Measurements from ENCODE around the gene BICDL2.
"Not testable (repeated sequence)": the region's sequence is repeated elsewhere in the genome, so short reads cannot be mapped to it uniquely, and the experiment has no call there.

The BICDL2 gene

GRCh38 chr16:3053330-3053710 is 16.6 kb upstream of the BICDL2 start:
- no CpG with 5 or more reads among the region's 13 CpGs for WGBS (ENCODE audit: extremely low coverage, insufficient coverage, insufficient read length)
- not testable (repeated sequence) for H4K91ac ChIP-seq (ENCODE audit: low read depth, low read length)

DNA sequence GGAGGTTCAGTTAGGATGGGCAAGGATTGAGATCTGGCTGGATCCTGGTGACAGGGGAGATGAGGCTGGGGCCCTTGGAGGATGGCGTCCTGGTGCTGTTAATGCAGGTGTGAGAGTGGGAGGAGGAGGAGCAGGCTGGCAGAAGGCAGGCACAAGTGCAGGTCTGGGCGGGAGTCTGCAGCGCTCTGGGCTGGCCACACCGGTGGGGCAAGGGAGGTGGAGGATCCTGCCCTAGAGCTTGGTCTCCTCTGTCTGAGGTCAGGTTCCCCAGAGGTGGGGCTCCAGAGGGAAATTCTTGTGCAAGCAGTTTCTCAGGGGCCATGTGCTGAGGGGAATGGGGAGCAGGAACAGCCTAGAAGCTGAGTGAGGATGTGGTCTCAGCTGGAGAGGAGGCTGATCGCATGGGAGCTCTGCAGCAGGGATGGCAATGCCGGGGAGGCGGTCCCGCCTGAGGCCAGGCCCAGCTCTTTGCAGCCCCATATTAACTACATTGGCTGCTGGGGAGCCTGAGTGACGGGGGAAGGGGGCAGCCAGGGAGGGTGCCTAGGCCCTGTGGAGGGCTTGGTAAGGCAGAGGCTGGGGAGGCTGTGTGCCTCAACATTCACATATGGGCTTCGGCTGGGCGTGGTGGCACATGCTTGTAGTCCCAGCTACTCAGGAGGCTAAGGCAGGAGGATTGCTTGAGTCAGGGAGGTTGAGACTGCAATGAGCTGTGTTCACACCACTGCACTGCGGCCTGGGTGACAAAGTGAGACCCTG is 16.0 kb upstream of the BICDL2 start:
- H3K36me3 ChIP-seq (ENCODE audit: control insufficient read depth in 1 of 2, insufficient read depth in 2 of 2, low read length in 2 of 2); H3K18ac ChIP-seq (ENCODE audit: low read length); H3K9ac ChIP-seq (ENCODE audit: low read length); H4K91ac ChIP-seq (ENCODE audit: low read depth, low read length); H2BK5ac ChIP-seq (ENCODE audit: low read depth, low read length, poor library complexity); H2BK120ac ChIP-seq (ENCODE audit: insufficient read depth, low read length, poor library complexity); H3K27me3 ChIP-seq (ENCODE audit: insufficient read depth, low read length); H2AK5ac ChIP-seq (ENCODE audit: low read length); DNase-seq; H3K27ac ChIP-seq (ENCODE audit: low read depth, low read length); H3K9me3 ChIP-seq (ENCODE audit: insufficient read depth, low read depth, low read length); H3K79me2 ChIP-seq (ENCODE audit: control insufficient read depth, insufficient read depth, low read length, poor library complexity); H3K4me2 ChIP-seq (ENCODE audit: low read length); H2BK12ac ChIP-seq (ENCODE audit: low read length); H3K4me3 ChIP-seq (ENCODE audit: low read depth, low read length); H4K12ac ChIP-seq (ENCODE audit: low read depth, low read length); H3K14ac ChIP-seq (ENCODE audit: low read length); H3K4me1 ChIP-seq (ENCODE audit: control insufficient read depth in 1 of 2, insufficient read depth in 2 of 2, low read length in 2 of 2); H3K79me1 ChIP-seq (ENCODE audit: low read length); H2AFZ ChIP-seq (ENCODE audit: insufficient read depth, low read length, poor library complexity); H3K23ac ChIP-seq (ENCODE audit: low read length); H3K4ac ChIP-seq (ENCODE audit: low read depth, low read length); H4K8ac ChIP-seq (ENCODE audit: low read depth, low read length): not testable (repeated sequence)
- no CpG with 5 or more reads among the region's 12 CpGs for WGBS (ENCODE audit: extremely low coverage, insufficient coverage, insufficient read length)

More at GRCh38 chr16:3053330-3053710, 16.6 kb upstream of the BICDL2 start:
- H3K14ac ChIP-seq (ENCODE audit: low read length); H3K27ac ChIP-seq (ENCODE audit: low read depth, low read length); H2BK12ac ChIP-seq (ENCODE audit: low read length); DNase-seq; H3K79me1 ChIP-seq (ENCODE audit: low read length); H2AK5ac ChIP-seq (ENCODE audit: low read length); H3K79me2 ChIP-seq (ENCODE audit: control insufficient read depth, insufficient read depth, low read length, poor library complexity); H3K4ac ChIP-seq (ENCODE audit: low read depth, low read length); H2BK5ac ChIP-seq (ENCODE audit: low read depth, low read length, poor library complexity); H3K18ac ChIP-seq (ENCODE audit: low read length); H4K12ac ChIP-seq (ENCODE audit: low read depth, low read length); H3K9me3 ChIP-seq (ENCODE audit: insufficient read depth, low read depth, low read length); H3K36me3 ChIP-seq (ENCODE audit: control insufficient read depth in 1 of 2, insufficient read depth in 2 of 2, low read length in 2 of 2); H2AFZ ChIP-seq (ENCODE audit: insufficient read depth, low read length, poor library complexity); H3K4me3 ChIP-seq (ENCODE audit: low read depth, low read length); H3K4me2 ChIP-seq (ENCODE audit: low read length); H3K27me3 ChIP-seq (ENCODE audit: insufficient read depth, low read length); H3K4me1 ChIP-seq (ENCODE audit: control insufficient read depth in 1 of 2, insufficient read depth in 2 of 2, low read length in 2 of 2); H3K9ac ChIP-seq (ENCODE audit: low read length); H4K8ac ChIP-seq (ENCODE audit: low read depth, low read length); H2BK120ac ChIP-seq (ENCODE audit: insufficient read depth, low read length, poor library complexity); H3K23ac ChIP-seq (ENCODE audit: low read length): not testable (repeated sequence)

DNA sequence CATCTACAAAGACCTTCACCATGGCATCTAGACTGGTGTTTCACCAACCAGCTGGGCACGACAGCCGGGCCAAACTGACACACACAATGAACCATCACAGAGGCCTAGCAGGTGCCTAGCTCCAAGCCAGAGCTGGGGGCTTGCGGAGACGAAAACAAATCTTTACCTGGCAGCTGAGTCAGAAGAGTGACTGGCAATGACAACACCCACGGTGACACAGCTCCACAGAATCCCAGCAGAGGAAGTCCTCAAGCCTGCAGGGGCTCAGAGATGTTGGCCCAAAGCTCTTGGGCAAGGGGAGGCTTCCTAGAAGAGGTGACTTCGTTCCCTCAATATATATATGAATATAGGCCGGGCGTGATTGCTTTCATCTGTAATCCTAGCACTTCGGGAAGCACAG is 14.8 kb upstream of the BICDL2 start:
- Histone ChIP-seq H3K27me3 (ENCODE audit: insufficient read depth, low read length) (peaks cover 16% of the 10 kb centered on the region), H3K9me3 (ENCODE audit: insufficient read depth, low read depth, low read length) (no peaks in the 10 kb centered on the region), H3K79me1 (ENCODE audit: low read length) (no peaks in the 10 kb centered on the region), H2BK12ac (ENCODE audit: low read length) (no peak overlapping the region), H3K79me2 (ENCODE audit: control insufficient read depth, insufficient read depth, low read length, poor library complexity) (no peaks in the 10 kb centered on the region), H4K8ac (ENCODE audit: low read depth, low read length) (no peak overlapping the region), H4K91ac (ENCODE audit: low read depth, low read length) (no peak overlapping the region), H3K4me3 (ENCODE audit: low read depth, low read length) (no peak overlapping the region), H3K14ac (ENCODE audit: low read length) (no peak overlapping the region), H3K9ac (ENCODE audit: low read length) (no peak overlapping the region), H2BK120ac (ENCODE audit: insufficient read depth, low read length, poor library complexity) (no peak overlapping the region), H3K36me3 (ENCODE audit: control insufficient read depth in 1 of 2, insufficient read depth in 2 of 2, low read length in 2 of 2) (peaks cover 2 to 7% of the 10 kb centered on the region in 2 experiments), H2BK5ac (ENCODE audit: low read depth, low read length, poor library complexity) (no peak overlapping the region), H3K27ac (ENCODE audit: low read depth, low read length) (no peak overlapping the region), H3K23ac (ENCODE audit: low read length) (no peak overlapping the region), H3K18ac (ENCODE audit: low read length) (no peak overlapping the region), H2AK5ac (ENCODE audit: low read length) (no peak overlapping the region), H4K12ac (ENCODE audit: low read depth, low read length) (no peak overlapping the region), H3K4me2 (ENCODE audit: low read length) (no peak overlapping the region), H3K4me1 (ENCODE audit: control insufficient read depth in 1 of 2, insufficient read depth in 2 of 2, low read length in 2 of 2) (peaks cover 0 to 1% of the 10 kb centered on the region in 2 experiments), H3K4ac (ENCODE audit: low read depth, low read length) (no peak overlapping the region), H2AFZ (ENCODE audit: insufficient read depth, low read length, poor library complexity) (no peak overlapping the region)
- whole genome bisulfite sequencing (ENCODE audit: extremely low coverage, insufficient coverage, insufficient read length), result no CpG with 5 or more reads among the region's 9 CpGs
- DNase-seq, result no peak

DNA sequence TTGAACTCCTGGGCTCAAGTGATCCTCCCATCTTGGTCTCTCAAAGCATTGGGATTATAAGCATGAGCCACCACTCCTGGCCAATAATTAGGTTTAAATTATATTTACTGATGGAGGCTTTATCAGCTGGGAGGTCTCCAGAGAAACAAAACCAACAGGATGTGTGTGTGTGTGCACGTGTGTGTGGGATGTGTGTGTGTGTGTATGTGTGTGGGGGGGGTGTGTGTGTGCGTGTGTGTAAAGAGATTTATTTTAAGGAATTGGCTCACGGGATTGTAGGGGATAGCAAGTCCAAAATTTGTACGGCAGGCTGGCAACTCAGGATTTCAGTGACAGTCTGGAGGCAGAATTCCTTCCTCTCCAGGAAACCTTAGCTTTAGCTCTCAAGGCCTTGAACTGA is 14.3 kb upstream of the BICDL2 start:
- Histone ChIP-seq H2BK5ac (ENCODE audit: low read depth, low read length, poor library complexity) (no peak overlapping the region), H4K8ac (ENCODE audit: low read depth, low read length) (no peak overlapping the region), H3K27me3 (ENCODE audit: insufficient read depth, low read length) (peaks cover 21% of the 10 kb centered on the region), H3K79me2 (ENCODE audit: control insufficient read depth, insufficient read depth, low read length, poor library complexity) (no peaks in the 10 kb centered on the region), H2AFZ (ENCODE audit: insufficient read depth, low read length, poor library complexity) (no peak overlapping the region), H3K36me3 (ENCODE audit: control insufficient read depth in 1 of 2, insufficient read depth in 2 of 2, low read length in 2 of 2) (peaks cover 2 to 7% of the 10 kb centered on the region in 2 experiments), H3K14ac (ENCODE audit: low read length) (no peak overlapping the region), H3K9ac (ENCODE audit: low read length) (no peak overlapping the region), H3K4me1 (ENCODE audit: control insufficient read depth in 1 of 2, insufficient read depth in 2 of 2, low read length in 2 of 2) (peaks cover 1 to 5% of the 10 kb centered on the region in 2 experiments), H2BK12ac (ENCODE audit: low read length) (no peak overlapping the region), H2AK5ac (ENCODE audit: low read length) (no peak overlapping the region), H3K18ac (ENCODE audit: low read length) (no peak overlapping the region), H3K9me3 (ENCODE audit: insufficient read depth, low read depth, low read length) (no peaks in the 10 kb centered on the region), H3K79me1 (ENCODE audit: low read length) (no peaks in the 10 kb centered on the region), H2BK120ac (ENCODE audit: insufficient read depth, low read length, poor library complexity) (no peak overlapping the region), H4K91ac (ENCODE audit: low read depth, low read length) (no peak overlapping the region), H3K23ac (ENCODE audit: low read length) (no peak overlapping the region), H4K12ac (ENCODE audit: low read depth, low read length) (no peak overlapping the region), H3K27ac (ENCODE audit: low read depth, low read length) (no peak overlapping the region), H3K4me2 (ENCODE audit: low read length) (no peak overlapping the region), H3K4ac (ENCODE audit: low read depth, low read length) (no peak overlapping the region), H3K4me3 (ENCODE audit: low read depth, low read length) (no peak overlapping the region)
- WGBS (ENCODE audit: extremely low coverage, insufficient coverage, insufficient read length), result 100% methylated on average over 2 of the region's 4 CpGs
- no peak for DNase-seq

All from trophoblast cell (in vitro differentiated cells and primary cell).